Loucy (cell line): ENCODE data around the gene PGM2.
A peak's percentile ranks its signal among the peaks of the same experiment; 100 is the strongest.

Experiments used
- H2AFZ ChIP-seq: fragments of 200-600 bp; sonication (generic); 2 replicates; pipeline ENCODE4 v1.6.0; 2016; ENCODE audit warnings: antibody characterized with exemption, mild to moderate bottlenecking, low read length, moderate library complexity
- H3F3A ChIP-seq: fragments of 200-600 bp; 2 replicates; pipeline ENCODE4 v1.6.0; 2016; ENCODE audit warnings: antibody characterized with exemption, low read depth, mild to moderate bottlenecking
- H3K27me3 ChIP-seq: fragments of 200-600 bp; sonication (generic); 2 replicates; pipeline ENCODE4 v1.6.1; 2014; ENCODE audit warnings: low read length, mild to moderate bottlenecking; ENCODE audit not compliant: insufficient read depth, poor library complexity, severe bottlenecking
- H3K36me3 ChIP-seq: fragments of 200-600 bp; sonication (generic); 2 replicates; pipeline ENCODE4 v1.6.1; 2016; ENCODE audit warnings: low read length; ENCODE audit not compliant: insufficient read depth
- H3K4me1 ChIP-seq: fragments of 200-600 bp; sonication (generic); 2 replicates; pipeline ENCODE4 v1.5.1; 2014; ENCODE audit warnings: low read length, mild to moderate bottlenecking; ENCODE audit not compliant: insufficient read depth, poor library complexity, severe bottlenecking
- H3K4me2 ChIP-seq: fragments of 200-600 bp; sonication (generic); 2 replicates; pipeline ENCODE4 v1.6.0; 2014; ENCODE audit warnings: antibody characterized with exemption, low read length, low read depth, mild to moderate bottlenecking; ENCODE audit not compliant: poor library complexity, severe bottlenecking
- H3K4me3 ChIP-seq: fragments of 200-600 bp; sonication (generic); 2 replicates; pipeline ENCODE4 v1.5.1; 2014; ENCODE audit warnings: low read length, mild to moderate bottlenecking, mixed read lengths; ENCODE audit not compliant: poor library complexity, severe bottlenecking
- H3K79me2 ChIP-seq: fragments of 200-600 bp; sonication (generic); 2 replicates; pipeline ENCODE4 v1.6.1; 2014; ENCODE audit warnings: low read length; ENCODE audit not compliant: insufficient read depth
- H3K9ac ChIP-seq: fragments of 200-600 bp; sonication (generic); 2 replicates; pipeline ENCODE4 v1.6.0; 2014; ENCODE audit warnings: mild to moderate bottlenecking, low read depth, low read length, moderate library complexity; ENCODE audit not compliant: poor library complexity, severe bottlenecking
- H3K9me2 ChIP-seq: fragments of 200-600 bp; sonication (generic); replicated peaks from 2 replicates; pipeline ENCODE4 v1.6.1; 2016; ENCODE audit warnings: low read depth, low read length, mixed read lengths
- H3K9me3 ChIP-seq: fragments of 200-600 bp; sonication (generic); 2 replicates; pipeline ENCODE4 v1.6.1; 2014; ENCODE audit warnings: mild to moderate bottlenecking, antibody characterized with exemption, low read length, low read depth; ENCODE audit not compliant: insufficient read depth
- H4K20me1 ChIP-seq: fragments of 200-600 bp; sonication (generic); 2 replicates; pipeline ENCODE4 v1.6.0; 2014; ENCODE audit warnings: antibody characterized with exemption, low read length, mild to moderate bottlenecking; ENCODE audit not compliant: insufficient read depth, poor library complexity, severe bottlenecking
- CTCF ChIP-seq: fragments of 200-600 bp; sonication (generic); conservative IDR thresholded peaks from 2 replicates; pipeline ENCODE4 v1.5.1; 2014; ENCODE audit warnings: mild to moderate bottlenecking, antibody characterized with exemption, low read length
- EZH2phosphoT487 ChIP-seq: fragments of 200-600 bp; IDR thresholded peaks from 2 replicates; pipeline ENCODE4 v1.6.1; 2018; ENCODE audit warnings: antibody characterized with exemption, mild to moderate bottlenecking, moderate library complexity, borderline replicate concordance

Gene PGM2

GRCh38 chr4:37837446-37837845 lies 11.0 kb downstream of the PGM2 start:
- Histone ChIP-seq H3K9me3 (no peaks in the 10 kb centered on the region), H3K36me3 (peaks cover 39% of the 10 kb centered on the region), H3K79me2 (peaks cover 60% of the 10 kb centered on the region), H4K20me1 (no peaks in the 10 kb centered on the region), H3K4me2 (peak overlapping the region; percentile 88), H3K4me3 (peak overlapping the region; percentile 68), H2AFZ (no peak overlapping the region), H3K9ac (peak overlapping the region; percentile 74), H3K9me2 (no peaks in the 10 kb centered on the region), H3F3A (no peaks in the 10 kb centered on the region), H3K27me3 (no peaks in the 10 kb centered on the region), H3K4me1 (peaks cover 51% of the 10 kb centered on the region)
- TF ChIP-seq CTCF (no peak), EZH2phosphoT487 (no peak)

- Histone ChIP-seq H3K36me3 (peaks cover 56% of the 10 kb centered on the region), H3K4me3 (no peak overlapping the region), H3K4me1 (peaks cover 42% of the 10 kb centered on the region), H3K9ac (no peak overlapping the region), H3K9me2 (no peaks in the 10 kb centered on the region), H3K4me2 (no peak overlapping the region), H2AFZ (no peak overlapping the region), H3F3A (no peaks in the 10 kb centered on the region), H3K27me3 (no peaks in the 10 kb centered on the region), H3K9me3 (no peaks in the 10 kb centered on the region), H4K20me1 (no peaks in the 10 kb centered on the region), H3K79me2 (peaks cover 43% of the 10 kb centered on the region)
- TF ChIP-seq EZH2phosphoT487 = no peak
- TF ChIP-seq CTCF = no peak
Observed at GRCh38 chr4:37839426-37839825, 12.9 kb downstream of the PGM2 start.

- H2AFZ ChIP-seq = no peak overlapping the region
- peaks cover 75% of the 10 kb centered on the region for H3K36me3 ChIP-seq
- H3F3A ChIP-seq = no peaks in the 10 kb centered on the region
- peaks cover 7% of the 10 kb centered on the region; the same call in 1 of the 2 replicates for H3K79me2 ChIP-seq
- no peak overlapping the region for H3K9ac ChIP-seq
- H3K9me3 ChIP-seq = no peaks in the 10 kb centered on the region
- no peaks in the 10 kb centered on the region for H3K9me2 ChIP-seq
- H3K4me2 ChIP-seq = no peak overlapping the region
- no peak overlapping the region for H3K4me3 ChIP-seq
- peaks cover 7% of the 10 kb centered on the region for H3K4me1 ChIP-seq
- no peaks in the 10 kb centered on the region for H4K20me1 ChIP-seq
- H3K27me3 ChIP-seq = no peaks in the 10 kb centered on the region
- TF ChIP-seq EZH2phosphoT487 (no peak), CTCF (no peak)
Observed at GRCh38 chr4:37844204-37844603, 17.7 kb downstream of the PGM2 start.
